Ecto neural progenitor cell (in vitro differentiated cells): Measurements from ENCODE around the gene APPBP2.

Experiments
- DNase-seq: peaks from one replicate; pipeline ENCODE4 v3.0.0-alpha.2; 2018; ENCODE audit warnings: low spot score

Gene APPBP2

GRCh38 chr17:60396412-60396811, 129.6 kb downstream of the APPBP2 start:
- DNase-seq = no peak

GRCh38 chr17:60395508-60396065, 130.5 kb downstream of the APPBP2 start:
- no peak for DNase-seq

- no peak for DNase-seq
Observed at GRCh38 chr17:60393840-60394723, 132.0 kb downstream of the APPBP2 start.
